ENCODE measurements around the gene P2RX4.

DNA sequence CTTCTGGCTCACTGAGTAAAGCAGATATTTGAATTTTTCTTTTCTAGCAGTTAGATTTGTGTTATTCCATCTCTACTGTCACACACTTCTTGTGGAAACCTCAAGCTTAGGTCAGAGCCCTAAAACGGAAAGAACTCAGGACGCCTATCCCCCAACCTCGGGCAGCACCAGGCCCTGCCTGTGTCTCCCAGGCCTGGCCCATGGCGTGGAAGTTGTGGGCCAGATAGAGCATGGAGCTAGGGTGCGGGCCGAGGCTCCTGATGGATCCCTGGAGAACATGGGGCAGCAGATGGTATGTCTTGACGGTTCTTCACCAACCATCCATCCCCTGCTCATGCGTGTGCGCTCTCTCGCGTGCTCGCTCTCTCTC is 20.6 kb downstream of the P2RX4 start:
- TF ChIP-seq, protein P1, sequence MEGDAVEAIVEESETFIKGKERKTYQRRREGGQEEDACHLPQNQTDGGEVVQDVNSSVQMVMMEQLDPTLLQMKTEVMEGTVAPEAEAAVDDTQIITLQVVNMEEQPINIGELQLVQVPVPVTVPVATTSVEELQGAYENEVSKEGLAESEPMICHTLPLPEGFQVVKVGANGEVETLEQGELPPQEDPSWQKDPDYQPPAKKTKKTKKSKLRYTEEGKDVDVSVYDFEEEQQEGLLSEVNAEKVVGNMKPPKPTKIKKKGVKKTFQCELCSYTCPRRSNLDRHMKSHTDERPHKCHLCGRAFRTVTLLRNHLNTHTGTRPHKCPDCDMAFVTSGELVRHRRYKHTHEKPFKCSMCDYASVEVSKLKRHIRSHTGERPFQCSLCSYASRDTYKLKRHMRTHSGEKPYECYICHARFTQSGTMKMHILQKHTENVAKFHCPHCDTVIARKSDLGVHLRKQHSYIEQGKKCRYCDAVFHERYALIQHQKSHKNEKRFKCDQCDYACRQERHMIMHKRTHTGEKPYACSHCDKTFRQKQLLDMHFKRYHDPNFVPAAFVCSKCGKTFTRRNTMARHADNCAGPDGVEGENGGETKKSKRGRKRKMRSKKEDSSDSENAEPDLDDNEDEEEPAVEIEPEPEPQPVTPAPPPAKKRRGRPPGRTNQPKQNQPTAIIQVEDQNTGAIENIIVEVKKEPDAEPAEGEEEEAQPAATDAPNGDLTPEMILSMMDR (IDR thresholded peaks at IDR 0.05), result peak; percentile 49
- TF ChIP-seq EZH2 (IDR thresholded peaks at IDR 0.05; ENCODE audit: borderline replicate concordance, insufficient read depth, low read depth, low read length, poor library complexity, severe bottlenecking), result no peak

Data from B cell (primary cell).